GM15510 (cell line): ENCODE data around the gene ARHGAP15.

Source experiments
- POLR2A ChIP-seq: IDR thresholded peaks from 3 replicates; pipeline ENCODE4 v1.6.1; 2011; ENCODE audit warnings: borderline replicate concordance; ENCODE audit not compliant: insufficient read length; ENCODE audit errors: extremely low read depth

The ARHGAP15 gene

GRCh38 chr2:143551971-143552650, 422.9 kb downstream of the ARHGAP15 start:
- no peak for TF ChIP-seq POLR2A

- TF ChIP-seq POLR2A: no peak
Observed at GRCh38 chr2:143553261-143553660, 424.0 kb downstream of the ARHGAP15 start.

- TF ChIP-seq POLR2A: no peak
Observed at GRCh38 chr2:143558665-143559064, 429.4 kb downstream of the ARHGAP15 start.

GRCh38 chr2:143559147-143559546, 429.9 kb downstream of the ARHGAP15 start:
- no peak for TF ChIP-seq POLR2A

- no peak for TF ChIP-seq POLR2A
Observed at GRCh38 chr2:143560724-143561123, 431.5 kb downstream of the ARHGAP15 start.

- no peak for TF ChIP-seq POLR2A
Observed at GRCh38 chr2:143564419-143564818, 435.2 kb downstream of the ARHGAP15 start.

- no peak for TF ChIP-seq POLR2A
Observed at GRCh38 chr2:143571747-143572146, 442.5 kb downstream of the ARHGAP15 start.

GRCh38 chr2:143572421-143572820, 443.2 kb downstream of the ARHGAP15 start:
- no peak for TF ChIP-seq POLR2A

- TF ChIP-seq POLR2A: no peak
Observed at GRCh38 chr2:143574069-143574468, 444.9 kb downstream of the ARHGAP15 start.

- no peak for TF ChIP-seq POLR2A
Observed at GRCh38 chr2:143575340-143575739, 446.1 kb downstream of the ARHGAP15 start.

- TF ChIP-seq POLR2A: no peak
Observed at GRCh38 chr2:143577489-143577888, 448.3 kb downstream of the ARHGAP15 start.

- no peak for TF ChIP-seq POLR2A
Observed at GRCh38 chr2:143579456-143579855, 450.2 kb downstream of the ARHGAP15 start.

GRCh38 chr2:143581134-143581533, 451.9 kb downstream of the ARHGAP15 start:
- no peak for TF ChIP-seq POLR2A

- TF ChIP-seq POLR2A: no peak
Observed at GRCh38 chr2:143582046-143582747, 453.0 kb downstream of the ARHGAP15 start.

- TF ChIP-seq POLR2A: no peak
Observed at GRCh38 chr2:143584936-143585335, 455.7 kb downstream of the ARHGAP15 start.

GRCh38 chr2:143586119-143586518, 456.9 kb downstream of the ARHGAP15 start:
- no peak for TF ChIP-seq POLR2A
